B cell (primary cell): Measurements from ENCODE around the gene LAMTOR2. TPM values are rescaled to one million over a fixed set of nuclear protein-coding genes. Genes with fewer than 3 reads are reported as not detected.
"Not testable (repeated sequence)": the region's sequence is repeated elsewhere in the genome, so short reads cannot be mapped to it uniquely, and the experiment has no call there.

Experiments used
- ATAC-seq: fragments of 200-7000 bp; cut with Tn5 transposase; one replicate; pipeline ENCODE4 v1.10.0; 2021; ENCODE audit warnings: low read depth, mild to moderate bottlenecking, moderate number of reproducible peaks, moderate library complexity
- CTCF ChIA-PET: fragments of 350-600 bp; sonication (Branson Sonifier 250); formaldehyde crosslinking; loops from one replicate; lab custom pipeline; 2021; ENCODE audit warnings: antibody characterized with exemption, inconsistent platforms; lab: Charles Lee
- POLR2A ChIA-PET: fragments of 350-600 bp; sonication (Branson Sonifier 250); formaldehyde crosslinking; loops from one replicate; lab custom pipeline; 2021; ENCODE audit warnings: antibody characterized with exemption; lab: Charles Lee
- DNase-seq: peaks from one replicate; pipeline ENCODE4 v3.0.0; 2013
- H2AFZ ChIP-seq: 2 replicates; pipeline ENCODE4 v1.6.1; 2012; ENCODE audit warnings: mild to moderate bottlenecking, low read depth, low read length; ENCODE audit not compliant: insufficient read depth, poor library complexity, severe bottlenecking
- H3K27ac ChIP-seq, 2 donors: 1 replicate in 1 of 2; 2 replicates in 1 of 2; pipeline ENCODE4 v1.5.1; 2012 to 2013; ENCODE audit warnings: low read length in 2 of 2, mild to moderate bottlenecking in 2 of 2, moderate library complexity in 1 of 2
- H3K27me3 ChIP-seq, 4 experiments: fragments of 200-600 bp in 1 of 4; sonication (generic) in 1 of 4; replicated peaks in 1 of 4; 1 replicate in 2 of 4; 2 replicates in 2 of 4; pipeline versions ENCODE4 v1.6.1 to v1.7.0; 2013 to 2016; ENCODE audit warnings: low read length in 3 of 4, mild to moderate bottlenecking in 2 of 4, mixed read lengths in 1 of 4, moderate library complexity in 1 of 4; ENCODE audit not compliant: insufficient read depth in 4 of 4, control insufficient read depth in 3 of 4; ENCODE audit errors: control extremely low read depth in 1 of 4
- H3K36me3 ChIP-seq, 2 experiments: replicated peaks in 1 of 2; 1 replicate in 1 of 2; 2 replicates in 1 of 2; pipeline versions ENCODE4 v1.6.1 to v1.7.1; 2013; ENCODE audit warnings: low read length in 1 of 2; ENCODE audit not compliant: insufficient read depth in 2 of 2, control insufficient read depth in 1 of 2; ENCODE audit errors: control extremely low read depth in 1 of 2, extremely low read depth in 1 of 2
- H3K4me1 ChIP-seq, 2 donors: fragments of 200-600 bp in 1 of 2; sonication (generic) in 1 of 2; 1 replicate in 1 of 2; 2 replicates in 1 of 2; pipeline versions ENCODE4 v1.5.1 to v1.6.1; 2013 to 2017; ENCODE audit warnings: low read length in 2 of 2; ENCODE audit not compliant: control insufficient read depth in 2 of 2, insufficient read depth in 2 of 2
- H3K4me2 ChIP-seq: replicated peaks from 2 replicates; pipeline ENCODE3; 2012; ENCODE audit warnings: mild to moderate bottlenecking, low read depth, low read length; ENCODE audit not compliant: poor library complexity, severe bottlenecking
- H3K4me3 ChIP-seq, 5 experiments: fragments of 200-600 bp in 1 of 5; sonication (generic) in 1 of 5; 1 replicate in 3 of 5; 2 replicates in 2 of 5; pipeline versions ENCODE4 v1.5.1 to v1.7.0; 2011 to 2016; ENCODE audit warnings: low read length in 4 of 5, mild to moderate bottlenecking in 4 of 5, low read depth in 2 of 5, control low read depth in 1 of 5, moderate library complexity in 1 of 5; ENCODE audit not compliant: insufficient read depth in 1 of 5; ENCODE audit errors: control extremely low read depth in 1 of 5, extremely low read depth in 1 of 5
- H3K79me2 ChIP-seq: fragments of 200-600 bp; sonication (generic); one replicate; pipeline ENCODE4 v1.6.0; 2016; ENCODE audit warnings: low read length; ENCODE audit not compliant: control insufficient read depth, insufficient read depth
- H3K9ac ChIP-seq: fragments of 200-600 bp; sonication (generic); 2 replicates; pipeline ENCODE4 v1.6.1; 2017; ENCODE audit warnings: mild to moderate bottlenecking, low read length, moderate library complexity
- H3K9me3 ChIP-seq, 3 donors: one replicate each; pipeline versions ENCODE4 v1.6.1 to v1.7.1; 2013; ENCODE audit warnings: low read length in 2 of 3; ENCODE audit not compliant: control insufficient read depth in 2 of 3, insufficient read depth in 1 of 3; ENCODE audit errors: control extremely low read depth in 1 of 3
- H4K20me1 ChIP-seq: 2 replicates; pipeline ENCODE4 v1.6.0; 2012; ENCODE audit warnings: mild to moderate bottlenecking, low read length; ENCODE audit not compliant: insufficient read depth, control insufficient read depth, poor library complexity, severe bottlenecking
- H3K27ac Mint-ChIP-seq: one replicate; pipeline ENCODE4 v1.8.0; 2021; ENCODE audit warnings: mixed read lengths
- H3K27me3 Mint-ChIP-seq: one replicate; pipeline ENCODE4 v1.8.0; 2021; ENCODE audit warnings: mixed read lengths
- H3K4me1 Mint-ChIP-seq: one replicate; pipeline ENCODE4 v1.8.0; 2021; ENCODE audit warnings: mixed read lengths
- H3K4me3 Mint-ChIP-seq: one replicate; pipeline ENCODE4 v1.8.0; 2021; ENCODE audit warnings: mixed read lengths
- H3K9me3 Mint-ChIP-seq: one replicate; pipeline ENCODE4 v1.8.0; 2022; ENCODE audit warnings: mixed read lengths; ENCODE audit not compliant: insufficient read depth
- EZH2 ChIP-seq: IDR thresholded peaks from 2 replicates; pipeline ENCODE4 v1.6.1; 2012; ENCODE audit warnings: borderline replicate concordance, low read depth, mild to moderate bottlenecking, moderate library complexity, low read length; ENCODE audit not compliant: insufficient read depth, poor library complexity, severe bottlenecking
- WGBS: methylation state at CpG from one replicate; pipeline ENCODE4 v1.1.5; 2013; ENCODE audit warnings: missing lambda C conversion rate; ENCODE audit not compliant: insufficient coverage; 5-methylcytosine and 5-hydroxymethylcytosine counted together
- intact Hi-C: fragments of 100-400 bp; cut with micrococcal nuclease; formaldehyde crosslinking; loops from one replicate; pipeline ENCODE4 v1.10.0; 2022
- polyA plus RNA-seq: library from polyadenylated mRNA; depleted of rRNA; stranded (reverse); fragments of >200 nt; gene quantifications from 2 replicates; pipeline ENCODE4 v1.2.3, GENCODE V29; 2012
- total RNA-seq, 2 donors: library from RNA; stranded (reverse); fragments of 120-200 nt in 1 of 2; gene quantifications; 1 replicate in 1 of 2; 2 replicates in 1 of 2; pipeline versions ENCODE4 v1.2.3 to v1.2.4, GENCODE V29; 2013 to 2022
- TF ChIP-seq, protein P1 (sequence below): fragments of 200-600 bp; IDR thresholded peaks from one replicate; pipeline ENCODE4 v1.8.0; 2022; ENCODE audit warnings: antibody characterized with exemption, mild to moderate bottlenecking

The LAMTOR2 gene
- total and polyA plus RNA-seq, 2 donors (not counting 1 experiment from before 2014, with no cell fraction given), result 31.5 to 55.9 TPM

GRCh38 chr1:156069490-156070455, 15.2 kb downstream of the LAMTOR2 start:
- Mint-ChIP-seq H3K27me3 (no peaks in the 10 kb centered on the region), H3K27ac (no peak overlapping the region), H3K4me3 (no peak overlapping the region), H3K9me3 (no peaks in the 10 kb centered on the region), H3K4me1 (no peaks in the 10 kb centered on the region)
- H3K27ac ChIP-seq, result no peak overlapping the region
- no peaks in the 10 kb centered on the region for H3K36me3 ChIP-seq
- ChIA-PET POLR2A (no interaction called here), CTCF (interaction anchor here (1.1 kb wide), 1 partner anchor 132 kb away, joined by 3 read pairs; no protein-coding TSS in a partner anchor)
- no peak for TF ChIP-seq EZH2
- TF ChIP-seq, protein P1, sequence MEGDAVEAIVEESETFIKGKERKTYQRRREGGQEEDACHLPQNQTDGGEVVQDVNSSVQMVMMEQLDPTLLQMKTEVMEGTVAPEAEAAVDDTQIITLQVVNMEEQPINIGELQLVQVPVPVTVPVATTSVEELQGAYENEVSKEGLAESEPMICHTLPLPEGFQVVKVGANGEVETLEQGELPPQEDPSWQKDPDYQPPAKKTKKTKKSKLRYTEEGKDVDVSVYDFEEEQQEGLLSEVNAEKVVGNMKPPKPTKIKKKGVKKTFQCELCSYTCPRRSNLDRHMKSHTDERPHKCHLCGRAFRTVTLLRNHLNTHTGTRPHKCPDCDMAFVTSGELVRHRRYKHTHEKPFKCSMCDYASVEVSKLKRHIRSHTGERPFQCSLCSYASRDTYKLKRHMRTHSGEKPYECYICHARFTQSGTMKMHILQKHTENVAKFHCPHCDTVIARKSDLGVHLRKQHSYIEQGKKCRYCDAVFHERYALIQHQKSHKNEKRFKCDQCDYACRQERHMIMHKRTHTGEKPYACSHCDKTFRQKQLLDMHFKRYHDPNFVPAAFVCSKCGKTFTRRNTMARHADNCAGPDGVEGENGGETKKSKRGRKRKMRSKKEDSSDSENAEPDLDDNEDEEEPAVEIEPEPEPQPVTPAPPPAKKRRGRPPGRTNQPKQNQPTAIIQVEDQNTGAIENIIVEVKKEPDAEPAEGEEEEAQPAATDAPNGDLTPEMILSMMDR, result no peak
- no peaks in the 10 kb centered on the region for H3K9me3 ChIP-seq
- H4K20me1 ChIP-seq, result no peaks in the 10 kb centered on the region
- peaks cover 0 to 4% (median 1%) of the 10 kb centered on the region in 4 experiments for H3K27me3 ChIP-seq
- no peak overlapping the region for H3K4me3 ChIP-seq
- ATAC-seq (no peak), DNase-seq (no peak)
- H3K4me2 ChIP-seq, result no peak overlapping the region
- H2AFZ ChIP-seq, result no peak overlapping the region
- no peaks in the 10 kb centered on the region for H3K79me2 ChIP-seq
- WGBS, result 90% methylated on average over 3 of the region's 3 CpGs
- intact Hi-C loops, result loop anchor here (5.0 kb wide), 1 partner anchor 137 kb away; the partner anchor contains the start of gene KHDC4
- no peak overlapping the region for H3K9ac ChIP-seq
- peaks cover 0 to under 1% of the 10 kb centered on the region in 2 donors for H3K4me1 ChIP-seq

DNA sequence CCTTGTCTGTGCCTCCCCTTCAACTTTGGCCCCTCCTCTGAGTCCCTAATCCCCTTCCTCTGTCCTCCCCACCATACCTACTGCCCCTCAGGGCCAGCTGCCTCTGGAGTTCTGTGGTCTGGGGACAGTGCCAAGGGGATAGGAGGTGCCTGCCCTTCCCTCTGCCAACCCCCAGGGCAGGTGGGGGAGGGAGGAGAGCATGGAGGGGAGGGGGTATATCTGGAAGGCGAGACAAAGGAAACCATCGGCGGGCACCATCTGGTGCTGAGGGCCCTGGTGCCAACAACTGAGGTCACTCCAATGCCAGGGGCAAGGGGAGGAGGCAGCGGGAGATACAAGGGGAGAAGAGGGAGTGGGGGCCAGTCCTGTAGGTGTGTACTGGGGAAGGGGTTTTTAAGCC, 16.0 kb downstream of the LAMTOR2 start:
- Histone ChIP-seq H3K4me1 (peaks cover 2 to 8% of the 10 kb centered on the region in 2 donors), H3K4me2 (no peak overlapping the region), H3K4me3 (no peak overlapping the region), H2AFZ (no peak overlapping the region), H3K27ac (no peak overlapping the region), H3K9ac (no peak overlapping the region), H3K9me3 (no peaks in the 10 kb centered on the region), H3K79me2 (no peaks in the 10 kb centered on the region), H4K20me1 (no peaks in the 10 kb centered on the region), H3K27me3 (peaks cover 0 to 4% (median 1%) of the 10 kb centered on the region in 4 experiments), H3K36me3 (no peaks in the 10 kb centered on the region)
- H3K9me3 Mint-ChIP-seq, result no peaks in the 10 kb centered on the region
- intact Hi-C loops, result no loop called here
- ATAC-seq, result no peak
- no peak overlapping the region for H3K4me3 Mint-ChIP-seq
- peaks cover 6% of the 10 kb centered on the region for H3K4me1 Mint-ChIP-seq
- 68% methylated on average over 4 of the region's 4 CpGs for WGBS
- ChIA-PET POLR2A (no interaction called here), CTCF (no interaction called here)
- no peak for TF ChIP-seq EZH2
- DNase-seq, result no peak
- no peak overlapping the region for H3K27ac Mint-ChIP-seq
- no peaks in the 10 kb centered on the region for H3K27me3 Mint-ChIP-seq

DNA sequence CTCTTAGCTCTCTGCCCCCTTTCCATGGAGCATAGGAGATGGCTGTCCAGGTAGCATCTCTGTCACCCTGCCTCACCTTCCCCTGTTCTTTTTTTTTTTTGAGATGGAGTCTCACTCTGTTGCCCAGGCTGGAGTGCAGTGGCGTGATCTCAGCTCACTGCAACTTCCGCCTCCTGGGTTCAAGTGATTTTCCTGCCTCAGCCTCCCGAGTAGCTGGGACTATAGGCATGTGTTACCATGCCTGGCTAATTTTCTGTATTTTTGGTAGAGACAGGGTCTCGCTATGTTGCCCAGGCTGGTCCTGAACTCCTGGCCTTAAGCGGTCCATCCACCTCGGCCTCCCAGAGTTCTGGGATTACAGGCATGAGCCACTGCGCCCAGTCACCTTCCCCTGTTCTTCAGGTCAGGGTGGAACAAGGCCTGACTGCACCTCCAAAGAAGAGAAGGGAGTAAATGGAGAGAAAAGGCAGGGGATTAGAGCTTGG, 16.8 kb downstream of the LAMTOR2 start:
- POLR2A ChIA-PET, H3K27me3 Mint-ChIP-seq, H3K79me2 ChIP-seq, H3K4me3 Mint-ChIP-seq, H3K27ac ChIP-seq, CTCF ChIA-PET, H3K9me3 ChIP-seq, H4K20me1 ChIP-seq, H3K27ac Mint-ChIP-seq, ATAC-seq, intact Hi-C loops, H3K4me3 ChIP-seq, H3K9me3 Mint-ChIP-seq, DNase-seq, H3K36me3 ChIP-seq, H3K4me2 ChIP-seq, H3K9ac ChIP-seq, H3K27me3 ChIP-seq, H2AFZ ChIP-seq: not testable (repeated sequence)
- WGBS, result 100% methylated on average over 3 of the region's 7 CpGs
- H3K4me1 ChIP-seq, result peaks cover 10 to 16% of the 10 kb centered on the region in 2 donors
- H3K4me1 Mint-ChIP-seq, result peaks cover 14% of the 10 kb centered on the region
